Gastrocnemius medialis (tissue), 4 donors: ENCODE measurements around the gene KCNQ4.

ENCODE experiments used
- POLR2A ChIP-seq, 2 donors: fragments of 450-650 bp; IDR thresholded peaks; one replicate each; pipeline ENCODE4 v1.6.1; 2017; ENCODE audit warnings: antibody characterized with exemption in 2 of 2, mild to moderate bottlenecking in 2 of 2, moderate library complexity in 2 of 2
- TF ChIP-seq, protein P1 (sequence below), 5 experiments: fragments of 450-650 bp in 3 of 5; fragments of 200-600 bp in 2 of 5; sonication (generic) in 2 of 5; IDR thresholded peaks in 4 of 5; conservative IDR thresholded peaks in 1 of 5; 1 replicate in 4 of 5; 2 replicates in 1 of 5; pipeline ENCODE4 v1.5.1; 2016 to 2019; ENCODE audit warnings: antibody characterized with exemption in 5 of 5, mild to moderate bottlenecking in 3 of 5, moderate library complexity in 3 of 5

DNA sequence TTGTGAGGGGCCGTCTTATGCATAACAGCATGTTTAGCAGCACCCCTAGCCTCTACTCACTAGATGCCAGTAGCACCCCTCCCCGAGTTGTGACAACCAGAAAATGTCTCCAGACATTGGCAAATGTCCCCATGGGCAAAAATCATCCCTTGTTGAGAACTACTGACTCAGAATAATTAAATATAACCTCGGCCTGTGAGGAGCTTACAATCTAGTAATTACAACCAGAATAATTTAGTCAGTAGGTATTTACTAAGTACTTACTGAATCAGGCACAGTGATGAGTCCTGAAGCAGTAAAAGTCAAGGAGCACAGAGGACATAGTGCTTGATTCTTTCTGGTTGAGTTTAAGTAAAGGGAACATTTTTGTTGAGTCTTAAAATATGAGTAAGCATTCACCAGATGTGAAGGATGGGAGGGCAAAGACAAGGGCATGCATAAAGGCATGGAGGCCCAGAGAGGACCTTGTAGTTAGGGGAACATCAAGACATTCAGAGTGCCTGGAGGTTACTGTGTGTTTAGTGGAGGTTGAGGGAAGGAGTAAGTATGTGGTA is 44.1 kb upstream of the KCNQ4 start:
- TF ChIP-seq, protein P1, sequence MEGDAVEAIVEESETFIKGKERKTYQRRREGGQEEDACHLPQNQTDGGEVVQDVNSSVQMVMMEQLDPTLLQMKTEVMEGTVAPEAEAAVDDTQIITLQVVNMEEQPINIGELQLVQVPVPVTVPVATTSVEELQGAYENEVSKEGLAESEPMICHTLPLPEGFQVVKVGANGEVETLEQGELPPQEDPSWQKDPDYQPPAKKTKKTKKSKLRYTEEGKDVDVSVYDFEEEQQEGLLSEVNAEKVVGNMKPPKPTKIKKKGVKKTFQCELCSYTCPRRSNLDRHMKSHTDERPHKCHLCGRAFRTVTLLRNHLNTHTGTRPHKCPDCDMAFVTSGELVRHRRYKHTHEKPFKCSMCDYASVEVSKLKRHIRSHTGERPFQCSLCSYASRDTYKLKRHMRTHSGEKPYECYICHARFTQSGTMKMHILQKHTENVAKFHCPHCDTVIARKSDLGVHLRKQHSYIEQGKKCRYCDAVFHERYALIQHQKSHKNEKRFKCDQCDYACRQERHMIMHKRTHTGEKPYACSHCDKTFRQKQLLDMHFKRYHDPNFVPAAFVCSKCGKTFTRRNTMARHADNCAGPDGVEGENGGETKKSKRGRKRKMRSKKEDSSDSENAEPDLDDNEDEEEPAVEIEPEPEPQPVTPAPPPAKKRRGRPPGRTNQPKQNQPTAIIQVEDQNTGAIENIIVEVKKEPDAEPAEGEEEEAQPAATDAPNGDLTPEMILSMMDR (IDR thresholded peaks at IDR 0.05 in 4 of 5, conservative IDR thresholded peaks at IDR 0.05 in 1 of 5): no peak
- no peak for TF ChIP-seq POLR2A (IDR thresholded peaks at IDR 0.05)
